NCI-H748 (cell line): ENCODE data around the gene AP5B1.
A peak's percentile ranks its signal among the peaks of the same experiment; 100 is the strongest.

Experiments used
- DNase-seq: peaks from one replicate; lab custom pipeline; 2025; ENCODE audit not compliant: unreplicated experiment; lab: John Stamatoyannopoulos, UW

The AP5B1 gene

GRCh38 chr11:65786008-65786785, 5.4 kb upstream of the AP5B1 start:
- DNase-seq: no peak

- no peak for DNase-seq
Measured at GRCh38 chr11:65785319-65786007, 4.7 kb upstream of the AP5B1 start.

GRCh38 chr11:65782816-65783228, 2.0 kb upstream of the AP5B1 start:
- DNase-seq: no peak

GRCh38 chr11:65781962-65782815, 1.4 kb upstream of the AP5B1 start:
- DNase-seq: no peak

- peak; percentile 62 for DNase-seq
Measured at GRCh38 chr11:65781152-65781961, 581 bp upstream of the AP5B1 start.

- DNase-seq: peak; percentile 86
Measured at GRCh38 chr11:65779919-65780769, 632 bp downstream of the AP5B1 start.

- DNase-seq: no peak
Measured at GRCh38 chr11:65779669-65779918, 1.2 kb downstream of the AP5B1 start.

- no peak for DNase-seq
Measured at GRCh38 chr11:65778901-65779668, 1.7 kb downstream of the AP5B1 start.

GRCh38 chr11:65778431-65778900, 2.3 kb downstream of the AP5B1 start:
- no peak for DNase-seq

GRCh38 chr11:65777821-65778361, 2.9 kb downstream of the AP5B1 start:
- DNase-seq: no peak

- no peak for DNase-seq
Measured at GRCh38 chr11:65777241-65777640, 3.5 kb downstream of the AP5B1 start.

- no peak for DNase-seq
Measured at GRCh38 chr11:65776710-65777141, 4.0 kb downstream of the AP5B1 start.

- no peak for DNase-seq
Measured at GRCh38 chr11:65776196-65776595, 4.6 kb downstream of the AP5B1 start.

- DNase-seq: no peak
Measured at GRCh38 chr11:65774525-65775306, 6.1 kb downstream of the AP5B1 start.

- no peak for DNase-seq
Measured at GRCh38 chr11:65773784-65774411, 6.9 kb downstream of the AP5B1 start.

GRCh38 chr11:65771589-65772112, 9.1 kb downstream of the AP5B1 start:
- DNase-seq: no peak

- no peak for DNase-seq
Measured at GRCh38 chr11:65770951-65771567, 9.7 kb downstream of the AP5B1 start.
